NK-92 treated with Interleukin-12 subunit alpha and Interleukin-12 subunit beta, amount 100 ng/mL, for 24 hours (cell line): ENCODE results near the gene SLC17A7.
A peak's percentile ranks its signal among the peaks of the same experiment; 100 is the strongest.
"Not testable (repeated sequence)": the region's sequence is repeated elsewhere in the genome, so short reads cannot be mapped to it uniquely, and the experiment has no call there.

Experiments used
- DNase-seq: peaks from one replicate; lab custom pipeline; 2025; lab: John Stamatoyannopoulos, UW

The SLC17A7 gene

DNA sequence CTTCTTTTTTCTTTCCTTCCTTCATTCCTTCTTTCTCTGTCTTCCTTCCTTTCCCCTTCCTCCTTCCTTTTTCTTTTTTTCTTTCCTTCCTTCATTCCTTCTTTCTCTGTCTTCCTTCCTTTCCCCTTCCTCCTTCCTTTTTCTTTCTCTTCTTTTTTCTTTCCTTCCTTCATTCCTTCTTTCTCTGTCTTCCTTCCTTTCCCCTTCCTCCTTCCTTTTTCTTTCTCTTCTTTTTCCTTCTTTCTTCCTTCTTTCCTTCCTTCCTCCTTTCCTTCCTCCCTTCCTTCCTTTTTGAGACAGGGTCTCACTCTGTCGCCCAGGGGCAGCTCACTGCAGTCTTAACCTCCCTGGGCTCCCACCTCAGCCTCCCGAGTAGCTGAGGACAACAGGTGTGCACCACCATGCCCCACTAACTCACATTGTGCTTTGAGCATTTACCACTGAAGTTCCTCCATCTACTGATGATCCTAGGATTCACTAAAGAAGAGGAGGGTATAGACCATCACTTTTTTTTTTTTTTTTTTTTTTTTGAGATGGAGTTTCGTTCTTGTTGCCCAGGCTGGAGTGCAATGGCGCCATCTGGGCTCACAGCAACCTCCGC is 2.9 kb upstream of the SLC17A7 start:
- DNase-seq: not testable (repeated sequence)

- peak; percentile 90 for DNase-seq
Measured at GRCh38 chr19:49443366-49444099, 2.2 kb upstream of the SLC17A7 start.

GRCh38 chr19:49442771-49443365 is 1.5 kb upstream of the SLC17A7 start:
- peak; percentile 73 for DNase-seq

- DNase-seq: no peak
Measured at GRCh38 chr19:49442354-49442753, 1.0 kb upstream of the SLC17A7 start.

DNA sequence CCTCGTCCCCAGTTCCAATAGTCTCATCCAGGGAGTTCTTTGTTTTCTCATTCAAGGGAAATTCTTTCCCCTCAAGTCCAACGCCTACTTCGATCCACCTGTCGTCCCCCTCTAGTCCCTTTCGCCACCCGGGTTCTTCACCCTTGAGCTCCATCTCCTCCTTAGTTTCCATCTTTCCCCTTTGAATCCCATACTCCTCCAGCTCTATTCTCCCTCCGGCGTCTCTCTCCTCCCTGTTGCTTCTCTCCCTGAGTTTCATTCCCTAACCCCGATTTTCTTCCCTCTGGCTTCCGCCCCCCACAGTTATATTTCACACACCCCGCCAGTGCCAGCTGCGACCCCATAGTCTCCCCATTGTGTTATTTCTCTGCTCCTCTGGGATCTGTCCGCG is 628 bp upstream of the SLC17A7 start:
- DNase-seq: no peak

DNA sequence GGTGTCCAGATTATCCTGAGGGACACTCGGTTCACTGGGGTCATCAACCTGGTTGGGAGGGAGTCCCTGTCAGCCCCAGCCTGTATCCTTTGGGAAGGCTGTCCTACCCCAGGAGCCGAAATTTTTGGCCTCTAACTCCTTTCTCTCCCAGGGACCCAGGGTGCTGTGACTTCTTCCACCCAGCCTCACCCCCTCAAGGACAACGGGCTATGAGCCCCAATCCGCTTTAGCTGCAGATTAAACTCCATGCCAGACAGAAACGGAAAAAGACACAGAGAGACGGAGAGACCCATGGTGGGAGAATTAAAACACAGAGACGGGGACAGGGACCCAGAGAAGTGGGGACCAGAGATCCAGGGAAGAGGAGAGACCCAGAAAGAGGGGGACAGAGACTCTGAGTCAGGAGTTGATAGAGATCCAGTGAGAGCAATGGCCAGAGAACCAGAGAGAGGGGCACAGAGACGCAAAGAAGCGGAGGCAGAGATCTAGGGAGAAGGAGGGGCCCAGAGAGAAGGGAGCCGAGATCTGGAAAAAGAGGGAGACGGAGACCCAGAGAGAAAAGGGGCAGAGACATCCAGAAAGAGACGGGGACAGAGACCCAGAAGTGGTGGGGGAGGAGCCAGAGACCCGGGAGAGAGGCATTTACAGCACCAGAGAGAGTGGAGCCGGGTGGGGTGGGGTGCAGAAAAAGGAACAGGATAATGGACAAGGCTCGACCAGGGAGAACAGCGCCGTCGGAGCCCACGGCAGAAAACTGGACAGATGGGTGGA is 703 bp downstream of the SLC17A7 start:
- no peak for DNase-seq

DNA sequence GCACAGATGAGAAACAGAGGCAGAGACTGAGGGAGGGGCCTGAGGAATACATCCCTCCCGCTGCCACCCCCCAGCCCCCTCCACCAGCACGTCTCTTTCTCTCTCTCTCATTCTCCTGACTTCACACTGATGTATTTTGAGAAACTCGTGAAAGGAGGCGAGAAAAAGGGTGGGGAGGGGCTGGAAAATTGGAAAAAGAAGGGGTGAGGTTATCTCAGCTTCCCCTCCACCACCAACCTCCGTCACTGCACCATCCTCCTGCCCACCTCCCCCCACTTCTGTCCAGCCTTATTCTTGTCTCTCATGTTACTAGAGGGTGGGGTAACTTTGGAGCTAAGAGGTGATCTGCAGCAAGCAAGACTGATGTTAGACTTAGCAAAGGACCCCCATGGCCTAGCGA is 1.5 kb downstream of the SLC17A7 start:
- no peak for DNase-seq

GRCh38 chr19:49438261-49438660 is 3.1 kb downstream of the SLC17A7 start:
- no peak for DNase-seq

GRCh38 chr19:49437231-49437630 is 4.1 kb downstream of the SLC17A7 start:
- DNase-seq: no peak

GRCh38 chr19:49436381-49437017 is 4.8 kb downstream of the SLC17A7 start:
- no peak for DNase-seq

- no peak for DNase-seq
Measured at GRCh38 chr19:49435670-49436069, 5.7 kb downstream of the SLC17A7 start.

DNA sequence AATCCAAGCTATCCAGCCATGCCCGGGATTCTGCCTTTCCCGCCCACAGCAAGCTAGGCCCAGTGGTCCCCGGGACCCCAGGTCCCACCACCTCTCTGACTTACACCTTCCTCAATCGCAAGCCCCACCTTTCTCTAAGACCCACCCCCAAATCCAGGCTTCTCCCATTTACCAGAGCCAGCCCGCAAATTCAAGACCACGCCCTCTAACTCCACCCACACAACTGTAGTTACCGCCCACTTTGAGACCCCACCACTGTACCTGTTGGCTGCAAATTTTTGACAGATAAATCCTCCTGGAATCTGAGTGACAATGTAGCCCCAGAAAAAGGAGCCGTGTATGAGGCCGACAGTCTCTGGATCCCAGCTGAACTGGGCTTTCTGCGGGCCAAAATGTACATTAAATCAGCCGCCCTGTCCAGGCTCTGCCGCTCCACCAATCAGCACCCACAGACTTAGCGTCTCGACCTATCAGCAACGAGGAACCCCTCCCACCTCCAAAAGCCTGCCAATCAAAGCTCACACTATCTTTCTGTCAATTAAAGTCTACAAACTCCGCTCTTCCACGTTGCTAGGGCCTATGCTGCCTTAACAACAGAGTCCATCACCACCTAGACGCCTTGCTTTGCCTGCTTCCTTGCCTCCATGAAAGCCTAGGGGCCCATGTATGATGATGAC is 6.3 kb downstream of the SLC17A7 start:
- DNase-seq: no peak

DNA sequence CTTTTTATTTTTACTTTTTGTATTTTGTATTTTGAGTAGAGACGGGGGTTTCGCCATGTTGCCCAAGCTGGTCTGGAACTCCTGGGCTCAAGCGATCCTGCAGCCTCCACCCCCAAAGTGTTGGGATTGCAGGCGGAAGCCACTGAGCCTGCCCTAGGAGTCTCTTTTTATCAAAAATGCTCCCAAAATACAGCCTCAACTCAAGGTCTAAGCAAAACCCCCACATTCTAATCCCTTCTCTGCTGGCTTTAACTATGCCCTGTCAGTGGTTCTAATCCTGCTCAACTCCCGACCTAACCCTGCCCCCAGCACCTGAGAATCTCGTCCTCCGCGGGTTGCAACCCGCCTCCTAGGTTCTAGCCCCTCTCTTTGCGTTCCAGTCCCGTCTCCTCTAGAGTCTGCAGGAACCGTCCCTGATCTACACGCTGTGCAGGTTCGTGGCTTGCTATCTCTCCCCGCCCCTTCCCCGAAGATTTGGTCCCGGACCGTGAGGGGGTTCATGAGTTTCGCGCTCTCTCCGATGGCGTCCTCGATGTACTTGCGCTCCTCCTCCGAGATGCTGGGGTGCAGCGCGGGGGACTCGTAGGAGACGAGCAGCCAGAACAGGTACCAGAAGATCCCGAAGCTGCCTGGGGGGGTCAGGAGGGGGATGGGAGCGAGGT is 8.0 kb downstream of the SLC17A7 start:
- no peak for DNase-seq

DNA sequence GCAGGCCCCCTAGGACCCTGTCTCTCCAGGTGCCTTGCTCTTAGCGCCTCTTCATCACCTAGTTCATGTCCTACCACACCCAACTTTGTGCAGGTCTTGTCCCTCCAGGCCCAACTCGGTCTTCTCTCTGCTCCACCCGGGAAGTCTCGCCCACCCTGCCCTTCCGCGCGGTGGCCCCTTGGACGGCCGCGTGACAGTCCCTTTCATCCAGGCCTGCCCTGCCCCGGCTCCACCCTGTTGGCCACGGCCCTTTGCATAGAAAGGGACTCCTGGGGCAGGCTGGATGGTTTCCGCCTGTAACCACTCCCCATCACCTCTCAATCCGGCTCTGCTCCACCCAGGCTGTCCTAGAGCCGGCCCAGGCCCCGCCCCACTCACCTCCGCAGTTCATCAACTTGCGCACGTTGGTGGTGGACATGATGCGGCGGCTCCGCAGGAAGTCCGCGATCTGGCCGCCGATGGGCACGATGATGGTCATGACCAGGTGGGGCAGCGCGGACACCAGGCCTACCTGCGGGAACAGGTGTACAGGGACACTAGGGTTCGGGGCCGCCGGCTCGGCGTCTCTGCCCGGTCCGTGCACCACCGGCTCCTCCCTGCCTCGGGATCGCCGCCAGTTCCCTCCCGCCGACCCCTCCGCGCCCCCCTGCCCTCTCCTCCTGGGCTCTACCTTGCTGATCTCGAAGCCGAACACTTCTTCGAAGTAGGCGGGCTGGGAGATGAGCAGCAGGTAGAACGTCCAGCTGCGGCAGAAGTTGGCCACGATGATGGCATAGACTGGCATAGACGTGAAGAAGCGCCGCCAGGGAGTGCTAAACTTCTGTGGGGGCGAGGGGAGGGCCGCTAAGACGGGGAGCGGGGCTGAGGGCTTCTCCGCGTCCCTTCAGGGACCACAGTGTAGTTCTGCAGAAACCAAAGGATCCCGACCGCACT is 8.9 kb downstream of the SLC17A7 start:
- no peak for DNase-seq

GRCh38 chr19:49431330-49431749 is 10.0 kb downstream of the SLC17A7 start:
- DNase-seq: no peak

DNA sequence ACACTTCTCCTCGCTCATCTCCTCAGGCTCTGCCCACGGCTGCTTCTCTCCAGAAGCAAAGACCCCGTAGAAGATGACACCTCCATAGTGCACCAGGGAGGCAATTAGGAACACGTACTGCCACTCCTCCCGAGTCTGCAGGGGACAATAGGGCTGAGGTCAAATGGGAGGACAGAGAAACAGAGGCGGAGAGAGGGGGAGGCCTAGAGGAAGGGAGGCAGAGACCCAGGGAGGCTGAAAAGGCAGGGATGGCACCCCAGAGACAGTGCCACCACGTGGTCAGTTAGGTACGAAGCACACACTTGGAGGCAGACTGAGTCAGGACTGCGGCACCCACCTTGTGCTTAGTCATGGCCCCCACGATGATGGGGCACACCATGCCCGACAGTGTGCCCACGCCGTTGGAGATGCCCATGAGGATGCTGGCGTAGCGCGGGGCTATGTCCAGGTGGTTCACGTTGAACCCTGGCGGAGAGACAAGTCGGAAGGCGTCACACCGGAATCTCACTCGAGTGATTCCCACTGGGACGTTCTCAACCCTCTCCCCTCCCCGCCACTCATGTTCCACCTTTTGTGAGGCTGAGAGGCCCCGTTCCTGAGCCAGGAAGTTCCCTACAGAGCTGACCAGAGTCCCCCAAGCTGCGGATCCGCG is 10.5 kb downstream of the SLC17A7 start:
- no peak for DNase-seq

DNA sequence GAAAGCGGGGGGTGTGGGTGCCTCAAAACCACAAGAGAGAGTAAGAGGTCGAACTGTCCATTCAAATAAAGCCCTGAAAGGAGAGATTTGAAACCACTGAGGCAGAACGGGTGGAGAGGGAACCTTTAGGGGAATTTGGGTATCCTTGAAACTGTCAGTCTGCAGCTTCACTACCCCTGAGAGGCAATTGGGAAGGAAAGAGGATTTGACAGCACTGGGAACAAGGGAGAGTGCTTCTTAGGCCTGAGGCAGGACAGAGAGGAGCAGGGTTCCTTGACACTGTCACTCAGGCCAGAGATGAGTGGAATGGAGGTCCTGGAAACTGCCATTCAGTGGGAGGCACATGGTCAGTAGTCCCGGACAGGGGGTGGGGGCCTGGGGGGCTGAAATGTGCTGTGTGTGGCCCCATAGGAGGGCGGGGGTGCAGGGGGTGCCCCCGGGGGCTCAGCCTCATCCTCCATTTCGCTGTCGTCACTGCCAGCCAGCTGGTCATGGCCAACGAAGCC is 11.1 kb downstream of the SLC17A7 start:
- DNase-seq: no peak

DNA sequence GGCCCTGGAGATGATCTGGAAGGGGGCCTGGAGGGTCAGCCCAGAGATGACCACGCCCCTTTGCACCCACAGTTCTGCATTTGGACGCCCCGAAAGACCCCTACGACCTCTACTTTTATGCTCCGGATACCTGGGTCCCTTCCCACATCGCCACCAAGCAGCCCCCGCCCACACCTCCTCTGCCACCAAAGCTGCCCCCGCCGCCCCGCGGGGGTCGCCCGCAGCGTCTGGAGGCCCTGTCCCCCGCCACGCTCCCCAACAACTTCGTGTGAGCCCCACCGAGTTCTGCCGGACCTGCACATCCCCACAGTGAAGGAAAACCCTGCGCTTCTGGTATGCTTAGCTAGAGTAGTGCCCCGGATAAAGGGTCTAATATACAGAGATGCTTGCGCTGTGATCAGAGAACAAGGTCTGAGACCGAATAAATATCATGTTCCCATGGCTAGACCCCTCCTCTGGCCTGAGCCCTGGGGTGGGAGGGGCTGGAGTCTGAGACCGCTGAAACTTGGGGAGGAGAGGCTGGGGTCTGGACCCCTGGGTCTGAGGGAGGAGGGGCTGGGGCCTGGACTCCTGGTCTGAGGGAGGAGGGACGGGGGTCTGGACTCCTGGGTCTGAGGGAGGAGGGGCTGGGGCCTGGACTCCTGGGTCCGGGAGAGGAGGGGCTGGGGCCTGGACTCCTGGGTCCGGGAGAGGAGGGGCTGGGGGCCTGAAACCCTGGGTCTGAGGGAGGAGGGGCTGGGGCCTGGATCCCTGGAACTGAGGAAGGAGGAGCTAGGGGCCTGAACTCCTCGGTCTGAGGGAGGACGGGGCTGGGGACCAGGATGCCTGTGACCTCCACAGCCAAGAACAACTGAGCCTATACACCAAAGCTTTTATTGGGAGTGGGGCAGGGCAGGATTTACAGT is 12.5 kb downstream of the SLC17A7 start:
- DNase-seq: no peak
